ENCODE measurements around the gene G0S2. TPM values are rescaled to one million over a fixed set of nuclear protein-coding genes. Genes with fewer than 3 reads are reported as not detected.
A peak's percentile ranks its signal among the peaks of the same experiment; 100 is the strongest.

G0S2 gene
- total and polyA plus RNA-seq, 5 experiments from 2014 or later, result not detected

- POLR2A ChIA-PET, result no interaction called here
- Mint-ChIP-seq H3K27me3 (no peaks in the 10 kb centered on the region), H3K36me3 (peaks cover 0 to 6% (median under 1%) of the 10 kb centered on the region in 3 donors), H3K4me1 (peaks cover 0 to 4% (median 1%) of the 10 kb centered on the region in 4 donors), H3K4me3 (no peak overlapping the region), H3K9me3 (peaks cover 0 to 6% (median 0%) of the 10 kb centered on the region in 9 donors), H3K27ac (no peak overlapping the region)
- DNase-seq, result no peak
- no peak for ATAC-seq
Measured at GRCh38 chr1:209715314-209715713, 40.1 kb downstream of the G0S2 start.

GRCh38 chr1:209717818-209718217, 42.6 kb downstream of the G0S2 start:
- no peak overlapping the region for H3K4me3 Mint-ChIP-seq
- POLR2A ChIA-PET, result no interaction called here
- ATAC-seq, result no peak

DNA sequence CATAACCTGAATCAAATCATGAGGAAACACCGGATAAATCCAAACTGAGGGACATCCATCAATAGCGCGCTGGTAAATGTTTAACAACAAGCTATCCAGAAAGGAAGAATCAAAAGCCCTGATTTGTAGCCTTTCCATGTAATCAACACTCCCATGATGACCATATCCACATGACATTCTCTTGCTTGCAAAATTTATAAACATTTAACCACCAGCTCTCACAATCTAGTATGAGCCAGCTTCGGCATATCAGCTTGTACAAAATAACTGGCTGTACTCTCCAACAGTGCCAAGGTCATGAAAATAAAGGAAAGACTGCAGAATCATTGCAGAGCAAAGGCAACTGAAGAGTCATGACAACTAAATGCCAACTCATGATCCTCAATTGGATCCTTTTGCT, 45.1 kb downstream of the G0S2 start:
- Mint-ChIP-seq H3K4me1 (peaks cover 11 to 20% (median 15%) of the 10 kb centered on the region in 4 donors), H3K27me3 (no peaks in the 10 kb centered on the region), H3K36me3 (peaks cover 0 to 6% (median 0%) of the 10 kb centered on the region in 3 donors), H3K4me3 (no peak overlapping the region), H3K9me3 (peaks cover 0 to 6% (median 0%) of the 10 kb centered on the region in 9 donors), H3K27ac (no peak overlapping the region)
- POLR2A ChIA-PET, result no interaction called here
- ATAC-seq, result no peak
- DNase-seq, result no peak

More at GRCh38 chr1:209717818-209718217, 42.6 kb downstream of the G0S2 start:
- peaks cover 0 to 6% (median 0%) of the 10 kb centered on the region in 9 donors for H3K9me3 Mint-ChIP-seq
- peaks cover 0 to 5% (median 2%) of the 10 kb centered on the region in 4 donors for H3K4me1 Mint-ChIP-seq
- peaks cover 0 to 6% (median 0%) of the 10 kb centered on the region in 3 donors for H3K36me3 Mint-ChIP-seq
- DNase-seq, result no peak
- no peak overlapping the region for H3K27ac Mint-ChIP-seq
- no peaks in the 10 kb centered on the region for H3K27me3 Mint-ChIP-seq

DNA sequence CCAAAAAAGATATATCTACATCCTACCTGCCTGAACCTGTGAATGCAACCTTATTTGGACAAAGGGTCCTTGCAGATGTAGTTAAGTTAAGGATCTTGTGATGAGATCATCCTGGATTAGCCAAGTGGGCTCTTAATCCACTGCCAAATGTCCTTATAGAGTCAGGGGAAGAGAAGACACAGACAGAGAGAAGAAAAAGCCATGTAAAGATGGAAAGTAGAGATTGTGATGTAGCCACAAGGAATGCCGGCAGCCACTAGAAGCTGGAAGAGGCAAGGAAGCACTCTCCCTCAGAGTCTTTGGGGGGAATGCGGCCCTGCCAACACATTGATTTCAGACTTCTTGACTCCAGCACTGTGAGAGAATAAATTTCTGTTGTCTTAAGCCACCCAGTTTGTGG, 45.6 kb downstream of the G0S2 start:
- Mint-ChIP-seq H3K4me1 (peaks cover 14 to 20% (median 18%) of the 10 kb centered on the region in 4 donors), H3K27me3 (no peaks in the 10 kb centered on the region), H3K27ac (peak overlapping the region in 1 of 10 donors; percentile 86), H3K4me3 (no peak overlapping the region), H3K9me3 (peaks cover 0 to 6% (median 0%) of the 10 kb centered on the region in 9 donors), H3K36me3 (peaks cover 0 to 6% (median 0%) of the 10 kb centered on the region in 3 donors)
- ATAC-seq (no peak), DNase-seq (no peak)
- POLR2A ChIA-PET, result interaction anchor here (0.7 kb wide), 1 partner anchor 8 kb away, joined by 4 read pairs; no protein-coding TSS in a partner anchor

DNA sequence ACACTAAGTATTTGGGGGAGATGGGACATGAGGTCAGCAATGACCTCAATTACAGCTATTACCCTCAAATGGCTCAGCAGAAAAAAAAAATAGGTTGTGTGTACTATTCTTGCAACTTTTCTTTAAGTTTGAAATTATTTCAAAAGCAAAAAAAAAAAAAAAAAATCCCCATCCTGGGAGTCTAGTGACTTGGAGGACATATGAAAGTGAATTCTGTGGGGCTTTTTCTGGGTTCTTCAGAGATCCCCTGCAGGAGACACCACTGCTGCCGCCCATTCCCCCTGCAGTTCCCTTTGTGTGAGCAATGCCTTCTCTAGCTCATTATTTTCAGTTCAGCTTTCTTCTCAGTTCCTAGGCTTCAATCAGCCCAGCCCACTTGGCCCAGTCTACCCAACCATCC, 46.1 kb downstream of the G0S2 start:
- H3K9me3 Mint-ChIP-seq, result peaks cover 0 to 6% (median 0%) of the 10 kb centered on the region in 9 donors
- POLR2A ChIA-PET, result interaction anchor here (0.7 kb wide), 1 partner anchor 9 kb away, joined by 4 read pairs; no protein-coding TSS in a partner anchor

GRCh38 chr1:209723265-209723664, 48.1 kb downstream of the G0S2 start:
- Mint-ChIP-seq H3K27me3 (no peaks in the 10 kb centered on the region), H3K9me3 (peaks cover 0 to 6% (median 0%) of the 10 kb centered on the region in 9 donors), H3K36me3 (peaks cover 0 to 6% (median 0%) of the 10 kb centered on the region in 3 donors), H3K4me1 (peaks cover 19 to 28% (median 24%) of the 10 kb centered on the region in 4 donors), H3K4me3 (no peak overlapping the region), H3K27ac (peak overlapping the region in 7 of 10 donors; percentile 20 to 95 (median 91))
- POLR2A ChIA-PET, result interaction anchor here (2.4 kb wide), 1 partner anchor 46 kb away, joined by 14 read pairs; no protein-coding TSS in a partner anchor
- DNase-seq (no peak), ATAC-seq (no peak)

More for the DNA sequence above, 46.1 kb downstream of the G0S2 start:
- no peak for DNase-seq
- peak overlapping the region in 1 of 10 donors; percentile 76 for H3K27ac Mint-ChIP-seq
- no peak overlapping the region for H3K4me3 Mint-ChIP-seq
- ATAC-seq, result no peak
- no peaks in the 10 kb centered on the region for H3K27me3 Mint-ChIP-seq
- H3K4me1 Mint-ChIP-seq, result peaks cover 14 to 20% (median 18%) of the 10 kb centered on the region in 4 donors
- peaks cover 0 to 6% (median 0%) of the 10 kb centered on the region in 3 donors for H3K36me3 Mint-ChIP-seq

DNA sequence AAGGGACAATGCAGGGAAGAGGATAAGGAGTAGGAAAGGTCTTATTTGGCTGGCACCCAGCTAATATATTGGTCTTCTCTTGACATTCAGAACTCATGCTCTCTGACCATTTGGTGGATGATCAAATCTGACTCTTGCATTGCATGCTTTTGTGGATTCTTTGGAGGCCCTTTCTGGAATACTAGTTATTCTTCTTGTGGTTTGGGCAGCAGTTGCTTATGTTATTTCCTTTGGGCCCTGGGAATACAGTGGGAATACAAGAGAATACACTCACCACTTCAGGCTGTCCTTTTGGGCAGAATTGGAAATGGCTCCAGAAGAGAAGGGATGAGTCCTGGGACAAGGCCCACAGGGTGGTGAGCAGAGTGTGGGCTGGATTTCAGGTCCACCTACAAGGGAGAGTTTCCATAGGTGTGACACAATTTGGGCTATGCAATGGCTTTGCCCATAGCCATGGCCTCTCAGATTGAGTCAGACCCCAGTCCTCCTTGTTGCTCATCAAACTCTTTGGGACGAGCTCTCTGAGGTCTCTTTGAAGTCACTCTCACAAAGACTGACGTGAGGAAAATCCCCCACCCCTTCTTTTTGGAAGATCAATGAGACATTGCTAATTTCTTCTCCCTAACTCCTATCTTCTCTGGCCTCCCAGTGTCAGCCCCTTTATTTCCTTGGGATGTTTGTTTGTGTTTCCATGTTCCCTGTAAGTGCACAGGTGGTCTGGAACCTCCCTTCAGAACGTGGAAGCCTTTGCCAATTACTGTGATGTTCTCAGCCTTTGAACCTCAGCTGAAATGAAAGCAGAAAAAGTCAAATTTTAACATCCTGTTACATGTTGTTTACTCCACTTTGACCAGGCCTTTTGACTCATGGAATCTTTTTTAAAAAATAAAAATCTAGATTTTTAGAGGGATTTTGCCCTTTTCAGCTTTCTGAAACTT, 48.8 kb downstream of the G0S2 start:
- Mint-ChIP-seq H3K27ac (peak overlapping the region; percentile 16 to 95 (median 91)), H3K9me3 (peaks cover 0 to 6% (median 0%) of the 10 kb centered on the region in 9 donors), H3K36me3 (peaks cover 0 to 6% (median 0%) of the 10 kb centered on the region in 3 donors), H3K4me3 (peak overlapping the region in 7 of 10 donors; percentile 20 to 83 (median 59)), H3K27me3 (no peaks in the 10 kb centered on the region), H3K4me1 (peaks cover 19 to 28% (median 24%) of the 10 kb centered on the region in 4 donors)
- POLR2A ChIA-PET, result interaction anchor here (1.4 to 2.4 kb wide), 2 partner anchors 13 to 45 kb away, joined by 4 to 14 read pairs; no protein-coding TSS in a partner anchor
- ATAC-seq (peak; percentile 59 to 61), DNase-seq (peak in 2 of 10 donors; percentile 13 to 15)

Other genes starting within 250 kb of the G0S2 start
- gene CAMK1G, start 91.7 kb upstream of the G0S2 start, total RNA-seq, result not detected
- not detected for gene CAMK1G, start 91.7 kb upstream of the G0S2 start, polyA plus RNA-seq
- under 1 TPM; 0.73 to 0.93 TPM for gene LAMB3, start 23.0 kb upstream of the G0S2 start, total RNA-seq
- gene LAMB3, start 23.0 kb upstream of the G0S2 start, polyA plus RNA-seq, result under 1 TPM in 2 of 3 donors, not detected in 1; 0.42 to 0.86 TPM
- gene HSD11B1, start 29.4 kb downstream of the G0S2 start, total RNA-seq, result not detected
- gene HSD11B1, start 29.4 kb downstream of the G0S2 start, polyA plus RNA-seq, result under 1 TPM in 1 of 3 donors, not detected in 2; 0.30 TPM
- gene TRAF3IP3, start 80.6 kb downstream of the G0S2 start, total RNA-seq, result 100 to 1,000 TPM; 701 to 717 TPM
- gene TRAF3IP3, start 80.6 kb downstream of the G0S2 start, polyA plus RNA-seq, result 100 to 1,000 TPM; 333 to 540 (median 423) TPM
- 1 to 10 TPM; 1.7 to 1.8 TPM for gene C1orf74, start 109.1 kb downstream of the G0S2 start, total RNA-seq
- gene C1orf74, start 109.1 kb downstream of the G0S2 start, polyA plus RNA-seq, result under 1 TPM; 0.30 to 0.88 (median 0.55) TPM
- gene IRF6, start 130.7 kb downstream of the G0S2 start, total RNA-seq, result 1 to 10 TPM; 2.4 to 2.6 TPM
- gene IRF6, start 130.7 kb downstream of the G0S2 start, polyA plus RNA-seq, result 1 to 10 TPM in 1 of 3 donors, under 1 TPM in 2; 0.49 to 2.1 (median 0.86) TPM
- gene UTP25, start 152.6 kb downstream of the G0S2 start, total RNA-seq, result 10 to 100 TPM; 15.2 to 15.6 TPM
- gene UTP25, start 152.6 kb downstream of the G0S2 start, polyA plus RNA-seq, result 1 to 10 TPM; 3.0 to 5.6 (median 3.1) TPM